GM18861 (cell line): Measurements from ENCODE around the gene NPW.

Experiments used
- ATAC-seq: cut with Tn5 transposase; IDR thresholded peaks from one replicate; pipeline ENCODE4 v1.9.1; 2021; ENCODE audit not compliant: unreplicated experiment

The NPW gene

DNA sequence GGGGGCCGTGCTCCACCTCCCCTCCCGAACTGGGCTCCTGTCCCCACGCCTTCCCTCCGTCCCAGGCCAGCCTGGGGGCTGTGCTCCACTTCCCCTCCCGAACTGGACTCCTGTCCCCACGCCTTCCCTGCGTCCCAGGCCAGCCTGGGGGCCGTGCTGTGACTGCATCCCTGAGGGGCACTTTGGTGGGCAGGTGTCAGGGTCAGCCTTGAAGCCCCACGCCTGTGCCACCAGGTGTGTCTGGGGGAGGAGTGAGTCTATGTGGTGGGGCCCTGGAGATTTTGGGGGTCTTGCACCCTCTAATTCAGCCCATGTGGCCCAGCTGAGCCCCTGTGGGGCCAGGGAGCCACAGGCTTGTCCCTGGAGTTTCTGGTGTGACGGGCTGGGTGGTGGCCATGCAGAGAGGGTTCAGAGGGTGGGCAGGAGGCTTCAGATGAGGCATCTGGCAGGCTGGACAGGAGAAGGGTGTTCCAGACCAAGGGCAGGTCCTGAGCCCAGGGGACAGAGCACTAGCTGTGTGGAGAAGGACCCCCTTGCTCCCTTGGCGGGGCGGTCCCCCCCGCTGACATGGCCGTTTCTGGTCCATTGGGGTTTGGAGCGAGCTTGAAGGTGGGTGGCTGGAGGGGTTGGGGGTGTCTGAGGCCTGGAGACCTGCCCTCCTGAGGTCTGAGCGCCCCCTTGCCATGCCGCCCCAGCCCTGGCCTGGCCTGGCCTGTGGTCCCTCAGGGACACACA, 15.3 kb downstream of the NPW start:
- ATAC-seq, result no peak

DNA sequence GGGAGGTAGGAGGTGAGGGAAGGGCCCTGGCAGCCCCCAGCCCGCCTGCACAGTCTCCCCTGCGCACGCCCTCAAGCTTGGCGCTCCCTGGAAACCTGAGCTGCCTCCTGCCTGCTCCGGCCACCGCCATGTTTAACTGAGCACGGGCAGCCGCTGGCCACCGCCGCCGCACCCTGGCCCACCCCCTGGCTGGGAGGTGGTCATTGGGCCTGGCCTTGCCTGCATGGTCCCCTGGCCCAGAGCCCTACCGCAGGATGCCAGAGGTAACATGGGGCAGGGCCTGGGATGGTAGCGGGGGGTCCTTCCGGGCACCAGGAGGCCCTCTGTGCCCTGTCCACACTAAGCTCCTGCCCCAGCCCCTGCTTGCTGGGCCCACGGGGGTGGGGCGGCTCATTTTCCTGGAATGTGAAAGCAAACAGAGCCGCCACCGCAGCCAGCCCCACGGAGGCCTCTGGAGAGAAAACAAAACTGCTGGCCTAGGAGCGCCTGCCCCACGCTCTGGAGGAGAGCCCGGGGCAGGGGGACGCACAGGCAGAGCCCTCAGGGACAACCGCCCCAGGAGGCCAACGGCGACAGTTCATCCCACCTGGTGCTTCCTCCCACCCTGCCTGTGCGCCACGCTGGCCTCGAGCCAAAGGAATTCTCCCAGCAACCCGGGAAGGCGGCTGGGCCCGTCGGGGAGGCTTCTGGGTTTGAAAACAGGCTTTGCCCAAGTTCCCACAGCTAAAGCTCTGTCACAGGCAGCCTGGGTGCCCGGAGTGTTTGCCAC, 16.0 kb downstream of the NPW start:
- ATAC-seq, result no peak

GRCh38 chr16:2036200-2036966, 16.8 kb downstream of the NPW start:
- no peak for ATAC-seq

DNA sequence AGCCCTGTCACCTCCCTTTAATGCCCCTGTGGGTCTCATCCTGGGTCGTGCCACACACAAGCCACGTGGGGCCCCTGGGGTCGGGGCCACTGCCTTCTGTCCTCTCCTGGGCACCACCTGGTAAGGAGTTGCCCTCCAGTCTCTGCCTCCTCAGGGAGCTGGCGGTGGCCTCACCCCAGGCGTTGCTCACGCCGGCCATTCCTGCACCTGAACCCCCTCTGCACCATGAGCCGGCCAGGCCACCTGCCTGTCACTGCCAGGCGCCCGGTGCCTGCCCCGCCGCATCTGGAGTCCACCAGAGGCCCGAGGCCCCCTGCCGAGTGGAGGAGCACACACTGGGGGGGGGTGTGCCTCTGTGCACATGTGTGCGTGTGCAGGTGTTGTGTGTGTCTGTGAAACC, 17.5 kb downstream of the NPW start:
- no peak for ATAC-seq

GRCh38 chr16:2037647-2038381, 18.2 kb downstream of the NPW start:
- no peak for ATAC-seq

DNA sequence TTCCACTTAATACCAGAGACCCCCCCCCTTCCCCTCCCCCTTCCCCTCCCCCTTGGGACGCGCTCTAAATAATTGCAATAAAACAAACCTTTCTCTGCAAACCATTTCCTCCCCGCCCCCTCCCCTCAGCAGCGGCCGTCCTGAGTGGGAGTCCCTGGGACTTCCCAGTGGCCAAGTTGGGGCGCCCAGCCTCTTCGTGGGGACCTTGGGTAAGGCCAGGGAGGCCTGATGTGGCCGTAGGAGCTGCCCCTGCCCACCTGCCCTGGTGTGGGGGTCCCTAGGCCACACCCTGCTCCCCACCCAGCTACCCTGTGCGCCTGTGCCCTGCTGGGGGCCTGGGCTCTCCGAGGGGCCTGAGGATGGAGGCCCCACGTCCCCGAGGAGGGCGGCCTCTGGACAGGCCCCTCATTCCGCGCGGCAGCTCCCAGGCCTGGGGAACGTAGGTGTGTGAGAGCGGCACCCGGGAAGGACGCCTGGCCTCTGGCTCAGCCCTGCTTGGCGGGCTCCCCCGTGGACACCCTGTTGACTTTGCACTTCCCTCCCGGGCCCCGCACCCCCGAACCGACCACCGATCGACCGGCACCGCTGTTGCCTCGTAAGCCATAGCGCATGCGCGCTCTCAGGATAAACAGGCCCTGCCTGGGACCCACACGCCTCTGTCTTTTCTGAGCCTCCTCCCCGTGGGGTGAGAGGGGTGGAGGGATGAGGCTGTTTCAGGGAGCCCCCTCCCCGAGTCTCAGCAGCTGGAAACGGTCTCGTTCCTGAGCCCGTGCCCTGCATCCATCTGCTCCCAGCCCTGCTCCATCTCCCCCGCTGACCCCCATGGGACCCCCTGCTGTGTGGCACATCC, 19.0 kb downstream of the NPW start:
- no peak for ATAC-seq

- no peak for ATAC-seq
Measured at GRCh38 chr16:2039274-2040031, 19.9 kb downstream of the NPW start.

DNA sequence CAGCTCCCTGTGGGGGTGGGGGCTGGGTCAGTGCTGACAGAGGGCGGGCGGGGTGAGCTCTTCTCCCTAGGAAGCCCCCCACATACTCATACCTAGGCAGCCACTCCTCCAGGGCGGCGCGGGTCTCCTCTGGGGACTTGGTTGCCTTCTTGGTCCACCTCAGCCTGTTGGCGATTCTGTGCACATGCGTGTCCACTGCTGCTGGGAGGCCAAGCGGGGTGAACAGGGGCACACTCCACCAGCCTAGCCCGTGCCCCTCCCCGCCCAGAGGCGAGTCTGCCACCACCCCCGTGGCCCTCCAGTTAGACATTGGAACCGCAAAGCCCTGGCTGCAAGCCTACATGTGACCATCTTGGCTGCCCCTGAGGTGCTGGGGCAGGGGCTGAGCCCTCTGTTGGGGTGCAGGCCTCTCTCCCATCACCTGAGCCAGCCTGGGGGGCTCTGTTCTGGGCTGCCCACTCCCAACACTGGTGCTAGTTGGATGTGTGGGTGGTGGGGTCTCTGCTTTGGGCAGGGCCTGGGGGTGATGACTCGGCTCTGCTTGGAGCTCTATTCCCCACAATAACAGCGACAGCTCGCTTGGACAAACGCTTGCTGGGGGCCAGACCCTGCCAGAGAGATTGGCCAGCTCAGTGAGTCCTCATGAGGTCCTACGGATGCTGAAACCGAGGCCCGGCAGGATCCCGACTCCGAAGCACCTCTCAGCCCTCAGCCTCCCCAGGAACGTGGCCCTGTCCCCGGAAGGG, 20.6 kb downstream of the NPW start:
- no peak for ATAC-seq

DNA sequence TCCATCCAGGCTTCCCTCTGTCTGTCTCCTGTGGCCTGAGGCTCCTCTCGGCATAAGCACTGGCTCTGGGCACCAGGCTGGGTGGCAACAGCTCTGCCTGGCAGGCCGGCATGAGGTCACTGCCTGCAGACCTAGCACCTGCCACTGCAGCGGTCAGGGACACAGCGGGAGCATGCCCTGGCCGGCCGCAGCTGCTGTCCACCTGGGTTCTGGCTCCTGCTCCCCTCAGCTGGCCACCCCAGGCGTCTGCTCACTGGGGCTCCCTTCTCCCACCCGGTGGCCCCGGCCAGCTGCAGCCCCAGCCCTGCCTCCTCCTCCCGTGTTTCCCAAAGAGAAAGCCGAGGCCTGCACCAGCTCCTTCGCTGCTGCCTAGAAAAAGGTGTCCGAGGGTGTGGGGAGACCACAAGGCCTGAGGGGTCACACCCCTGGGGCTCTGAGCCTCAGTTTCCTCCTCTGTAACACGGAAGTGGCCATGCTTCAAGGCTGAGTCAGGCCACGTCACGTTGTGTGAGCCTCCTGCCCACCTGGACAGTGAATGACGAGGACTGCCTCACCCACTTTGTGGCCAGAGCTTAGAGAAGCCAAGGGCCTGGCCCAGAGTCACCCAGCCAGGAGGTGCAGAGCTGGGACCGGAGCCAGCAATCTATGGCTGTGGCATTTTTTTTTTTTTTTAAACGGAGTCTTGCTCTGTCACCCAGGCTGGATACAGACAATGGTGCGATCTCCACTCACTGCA, 21.4 kb downstream of the NPW start:
- ATAC-seq, result no peak

- no peak for ATAC-seq
Measured at GRCh38 chr16:2042171-2042985, 22.8 kb downstream of the NPW start.

- ATAC-seq, result no peak
Measured at GRCh38 chr16:2042986-2043666, 23.5 kb downstream of the NPW start.

DNA sequence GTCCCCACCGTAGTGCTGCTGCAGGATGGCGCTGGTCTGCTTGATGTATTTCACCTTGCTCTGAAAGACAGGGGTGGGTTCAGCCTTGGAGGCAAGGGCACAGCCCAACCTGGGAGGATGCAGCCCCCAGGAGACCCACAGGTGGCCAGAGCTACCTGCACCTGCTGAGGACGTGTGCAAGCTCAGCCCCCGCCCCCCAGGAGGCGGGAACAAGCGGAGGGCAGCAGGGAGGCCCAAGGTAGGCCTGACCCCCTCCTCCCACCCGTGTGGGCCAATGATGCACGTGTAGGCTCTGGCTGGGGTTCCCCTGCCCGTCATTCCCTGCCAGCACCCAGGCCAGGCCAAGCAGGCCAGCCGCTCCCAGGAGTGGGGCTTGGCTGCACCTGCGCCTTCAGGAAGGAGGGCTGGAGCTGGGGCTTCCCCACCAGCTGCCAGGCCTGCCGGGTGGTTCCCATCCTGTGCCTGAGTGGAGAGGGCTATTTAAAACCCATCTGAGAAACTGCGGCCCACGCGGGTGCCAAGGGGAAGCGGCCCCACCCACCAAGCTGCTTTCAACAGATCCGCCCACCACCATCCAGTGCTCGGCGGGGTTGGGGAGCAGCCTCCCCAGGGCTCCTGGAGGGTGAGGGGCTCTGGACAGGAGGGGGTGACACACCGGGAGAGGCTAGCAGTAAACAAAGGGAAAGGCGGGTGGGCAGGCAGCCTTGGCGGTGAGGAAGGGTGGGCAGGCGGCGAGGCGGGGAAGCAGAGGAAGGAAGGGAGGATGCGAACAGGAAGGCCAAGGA, 24.3 kb downstream of the NPW start:
- ATAC-seq, result no peak

- ATAC-seq, result no peak
Measured at GRCh38 chr16:2044541-2044940, 25.0 kb downstream of the NPW start.

- no peak for ATAC-seq
Measured at GRCh38 chr16:2045965-2046892, 26.6 kb downstream of the NPW start.

DNA sequence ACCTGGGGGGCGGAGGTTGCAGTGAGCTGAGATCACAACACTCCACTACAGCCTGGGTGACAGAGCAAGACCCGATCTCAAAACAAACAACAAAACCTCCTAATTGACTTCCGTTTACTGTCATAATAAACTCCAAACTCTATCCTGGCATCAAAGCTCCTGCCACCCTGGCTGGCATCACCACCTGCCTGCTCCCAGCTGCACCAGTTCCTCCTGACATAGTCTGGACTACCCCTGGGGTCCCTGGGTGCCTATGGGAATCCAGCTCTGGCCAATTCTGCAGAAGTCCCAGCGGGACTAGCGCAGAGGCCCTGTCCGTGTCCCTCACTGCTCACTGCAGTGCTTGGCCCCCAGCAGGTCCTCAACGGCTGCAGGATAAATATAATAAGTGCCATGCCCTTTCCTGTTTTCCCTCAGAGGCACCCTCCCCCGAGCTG, 27.3 kb downstream of the NPW start:
- ATAC-seq, result no peak
